Stimulated activated CD4-positive, alpha-beta T cell treated with anti-CD3 and anti-CD28 coated beads, Interleukin-4, amount 100 ng/mL, for 1 hour (primary cell): Measurements from ENCODE around the gene PRKN.

ENCODE experiments used
- DNase-seq: peaks from one replicate; pipeline ENCODE4 v3.0.0-alpha.2; 2020

Gene PRKN

DNA sequence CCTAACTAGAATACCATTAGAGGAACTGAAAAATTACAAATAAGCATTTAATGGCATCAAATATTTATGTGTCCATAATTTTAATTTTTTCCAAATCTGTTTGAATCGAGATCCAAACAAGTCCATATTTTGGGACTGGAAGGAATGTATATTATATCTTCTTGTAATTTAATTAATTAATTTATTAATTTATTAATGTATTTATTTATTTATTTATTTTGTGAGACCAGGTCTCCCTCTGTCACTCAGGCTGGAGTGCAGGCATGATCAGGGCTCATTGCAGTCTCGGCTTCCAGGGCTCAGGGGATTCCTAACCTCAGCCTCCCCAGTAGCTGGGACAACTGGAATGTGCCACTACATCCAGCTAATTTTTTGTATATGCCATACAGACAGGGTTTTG lies 453.6 kb downstream of the PRKN start:
- DNase-seq: no peak

DNA sequence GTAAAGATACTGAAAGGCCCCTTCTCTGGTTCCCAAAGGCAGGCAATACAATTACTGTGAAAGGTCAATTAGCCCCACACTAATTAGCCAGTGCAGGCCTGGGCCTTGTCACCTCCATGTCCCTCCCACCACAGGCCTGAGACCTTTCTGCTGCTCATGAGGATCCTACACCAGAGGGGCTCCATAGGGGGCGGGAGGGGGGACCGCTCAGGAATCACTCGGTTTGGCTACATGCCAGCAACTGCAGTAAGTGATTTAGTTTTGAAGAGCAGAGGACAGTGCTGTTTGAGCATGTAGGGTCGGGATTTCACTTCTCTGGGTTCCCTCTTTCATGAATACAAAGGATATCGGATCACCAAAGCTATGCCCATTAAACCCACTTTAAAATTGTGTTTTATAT lies 455.6 kb downstream of the PRKN start:
- no peak for DNase-seq

GRCh38 chr6:162270966-162271365 lies 456.6 kb downstream of the PRKN start:
- no peak for DNase-seq

DNA sequence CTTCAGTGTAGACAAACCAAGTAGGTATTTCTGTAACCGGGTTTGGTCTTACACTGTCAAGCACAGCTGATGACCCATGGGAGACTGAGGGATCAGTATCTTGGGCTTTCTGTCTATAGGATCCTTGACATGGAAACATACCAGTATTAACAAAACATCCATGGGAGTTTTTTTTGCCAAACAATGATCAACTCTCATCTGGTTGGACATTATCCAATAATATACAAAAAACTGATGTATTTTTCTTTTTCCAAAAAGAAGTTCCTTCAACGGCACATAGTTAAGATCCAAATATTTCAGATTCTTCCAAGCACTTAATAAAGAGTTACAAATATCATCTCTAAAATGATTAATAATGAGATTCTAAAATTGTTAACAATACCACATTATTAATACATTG lies 459.9 kb downstream of the PRKN start:
- DNase-seq: no peak

- DNase-seq: no peak
These were observed 460.4 kb downstream of the PRKN start for GRCh38 chr6:162267126-162267525.

DNA sequence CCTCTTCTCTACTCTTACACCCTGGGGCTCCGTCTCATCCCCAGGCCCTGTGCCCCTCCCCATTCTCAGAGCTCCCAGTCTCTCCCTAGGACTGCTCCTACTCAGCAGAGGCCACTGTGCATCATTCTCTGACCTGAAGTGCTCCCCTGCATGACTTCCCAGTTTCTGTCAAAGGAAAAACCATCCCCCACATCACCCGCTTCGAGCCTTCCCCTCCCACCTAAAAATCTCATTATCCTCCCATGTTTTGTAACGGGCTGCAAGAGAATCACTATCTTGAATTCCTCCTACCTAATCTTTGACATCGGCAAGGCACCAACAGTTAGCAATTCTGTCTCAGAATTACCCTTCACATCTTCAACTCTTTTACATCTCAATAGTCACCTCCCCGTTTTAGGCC lies 463.0 kb downstream of the PRKN start:
- no peak for DNase-seq

- no peak for DNase-seq
These were observed 464.9 kb downstream of the PRKN start for GRCh38 chr6:162262466-162263196.

- DNase-seq: no peak
These were observed 466.0 kb downstream of the PRKN start for GRCh38 chr6:162261598-162261997.

DNA sequence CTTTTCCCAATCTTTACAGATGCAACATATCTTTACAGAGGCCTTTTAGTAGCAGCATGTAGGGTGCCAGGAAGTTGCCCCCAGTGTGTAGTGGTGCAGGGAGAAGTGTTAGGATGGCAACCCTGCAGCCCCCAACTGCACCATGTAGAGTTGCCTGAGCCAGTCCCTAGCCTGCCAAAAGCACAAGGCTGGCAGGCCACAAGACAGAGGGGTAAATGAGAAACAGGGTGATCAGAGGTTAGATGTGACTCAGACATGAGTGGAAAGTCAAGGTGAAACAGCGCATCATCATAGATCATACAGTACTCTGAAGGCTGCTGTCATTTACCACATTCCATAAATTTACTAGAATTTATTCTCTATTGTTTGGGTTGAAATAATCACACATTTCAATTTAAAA lies 467.5 kb downstream of the PRKN start:
- no peak for DNase-seq

DNA sequence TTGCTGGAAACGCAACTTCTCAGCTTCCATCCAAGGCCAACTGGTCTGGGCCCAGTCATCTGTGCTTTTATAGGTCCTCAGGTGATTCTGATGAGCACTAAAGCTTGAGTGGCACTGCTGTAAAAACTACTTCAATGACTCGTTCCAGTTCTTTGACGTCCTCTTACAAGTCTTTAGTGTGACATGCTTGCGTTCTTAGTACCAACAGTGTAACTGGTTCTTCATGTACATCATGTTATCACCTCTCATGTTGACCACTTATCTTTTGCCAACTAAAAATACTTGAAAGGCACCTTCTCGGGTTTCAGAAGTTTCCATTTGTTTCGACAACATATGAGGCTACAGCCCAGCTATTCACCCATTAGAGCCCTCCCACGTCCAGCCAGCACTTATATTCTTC lies 468.9 kb downstream of the PRKN start:
- no peak for DNase-seq

GRCh38 chr6:162256361-162256760 lies 471.2 kb downstream of the PRKN start:
- DNase-seq: no peak

DNA sequence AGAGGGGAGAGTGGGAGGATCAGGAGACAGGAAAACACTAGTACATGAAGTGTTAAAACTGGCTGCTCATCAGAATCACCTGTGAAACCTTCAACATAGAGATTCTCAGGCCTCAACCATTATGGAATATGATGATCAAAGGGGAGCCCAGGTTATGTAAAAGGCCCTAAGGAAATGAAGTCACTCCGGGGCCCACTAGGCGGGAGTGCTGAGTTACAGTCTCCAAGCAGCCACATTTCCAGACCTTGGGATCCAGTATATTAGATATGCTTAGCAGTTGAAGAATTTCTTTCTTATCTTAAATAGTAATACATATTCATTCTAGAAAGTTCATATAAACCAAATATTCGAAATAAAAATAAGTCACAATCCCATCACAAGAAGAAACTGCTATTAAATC lies 476.3 kb downstream of the PRKN start:
- no peak for DNase-seq

DNA sequence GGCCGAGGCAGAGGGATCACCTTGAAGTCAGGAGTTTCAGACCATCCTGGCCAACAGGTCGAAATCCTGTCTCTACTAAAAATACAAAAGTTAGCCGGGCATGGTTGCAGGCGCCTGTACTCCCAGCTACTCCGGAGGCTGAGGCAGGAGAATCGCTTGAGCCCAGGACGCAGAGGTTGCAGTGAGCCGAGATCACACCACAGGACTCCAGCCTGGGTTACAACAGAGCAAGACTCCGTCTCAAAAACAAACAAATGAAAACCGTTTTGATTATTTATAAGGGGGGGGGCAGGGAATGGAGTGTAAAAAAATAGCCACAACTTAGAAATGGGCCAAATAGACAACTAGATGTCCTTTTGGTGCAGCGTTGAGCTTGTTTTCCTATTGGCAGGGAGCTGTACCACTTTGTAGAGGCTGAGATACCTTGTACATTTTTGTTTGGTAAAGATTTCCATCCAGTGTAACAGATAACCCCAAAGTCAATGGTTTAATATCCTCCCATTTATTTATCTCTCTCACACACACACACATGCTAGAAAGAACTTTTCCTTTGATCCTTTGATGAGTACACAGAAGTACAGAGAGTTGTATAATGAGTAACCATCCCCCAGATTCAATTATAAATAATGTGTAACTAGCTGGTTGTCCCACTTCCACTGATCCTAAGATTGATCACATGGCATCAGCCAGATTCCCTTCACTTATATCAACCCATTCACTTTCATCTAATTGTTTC lies 477.5 kb downstream of the PRKN start:
- no peak for DNase-seq

GRCh38 chr6:162245830-162246420 lies 481.6 kb downstream of the PRKN start:
- no peak for DNase-seq

- DNase-seq: no peak
These were observed 483.5 kb downstream of the PRKN start for GRCh38 chr6:162244031-162244430.

- DNase-seq: no peak
These were observed 484.7 kb downstream of the PRKN start for GRCh38 chr6:162242915-162243314.

DNA sequence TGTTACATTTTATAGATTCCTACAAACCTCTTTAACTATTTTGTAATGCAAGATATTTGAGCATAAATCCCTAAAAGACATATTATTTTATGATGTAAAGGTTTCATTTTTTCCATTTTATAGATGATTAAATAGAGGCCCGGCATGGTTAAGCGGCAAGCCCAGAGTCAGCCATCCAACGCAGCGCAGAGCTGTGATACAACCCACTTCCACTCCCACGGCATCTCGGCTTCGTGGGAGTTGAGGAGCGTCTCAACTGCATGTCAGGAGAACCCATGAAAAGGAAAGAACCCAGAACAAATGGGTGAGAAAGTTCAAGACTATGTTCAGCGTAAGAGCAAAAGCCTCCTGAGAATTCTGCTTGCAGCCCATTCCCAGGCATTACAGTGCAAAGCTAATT lies 488.2 kb downstream of the PRKN start:
- DNase-seq: no peak

DNA sequence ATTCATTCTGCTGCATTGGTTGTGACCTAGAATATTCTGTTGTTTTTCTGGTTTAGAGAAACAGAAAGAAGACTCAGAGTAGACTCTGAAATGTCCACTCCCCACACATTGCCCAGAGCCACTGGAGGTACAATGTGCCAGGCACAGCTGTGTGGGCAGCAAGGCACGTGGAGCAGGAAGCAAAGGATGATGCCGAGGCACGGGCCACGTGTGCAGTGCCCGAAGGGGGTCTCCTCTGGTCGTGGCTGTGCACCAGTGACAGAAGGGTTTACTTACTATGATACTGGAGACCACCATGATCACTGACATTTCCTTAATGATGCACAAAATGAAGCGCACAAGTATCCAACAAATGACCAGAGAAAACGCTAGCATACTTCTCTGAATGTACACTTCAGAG lies 488.9 kb downstream of the PRKN start:
- no peak for DNase-seq

- DNase-seq: no peak
These were observed 490.2 kb downstream of the PRKN start for GRCh38 chr6:162237331-162237730.

- no peak for DNase-seq
These were observed 492.9 kb downstream of the PRKN start for GRCh38 chr6:162234631-162235030.

DNA sequence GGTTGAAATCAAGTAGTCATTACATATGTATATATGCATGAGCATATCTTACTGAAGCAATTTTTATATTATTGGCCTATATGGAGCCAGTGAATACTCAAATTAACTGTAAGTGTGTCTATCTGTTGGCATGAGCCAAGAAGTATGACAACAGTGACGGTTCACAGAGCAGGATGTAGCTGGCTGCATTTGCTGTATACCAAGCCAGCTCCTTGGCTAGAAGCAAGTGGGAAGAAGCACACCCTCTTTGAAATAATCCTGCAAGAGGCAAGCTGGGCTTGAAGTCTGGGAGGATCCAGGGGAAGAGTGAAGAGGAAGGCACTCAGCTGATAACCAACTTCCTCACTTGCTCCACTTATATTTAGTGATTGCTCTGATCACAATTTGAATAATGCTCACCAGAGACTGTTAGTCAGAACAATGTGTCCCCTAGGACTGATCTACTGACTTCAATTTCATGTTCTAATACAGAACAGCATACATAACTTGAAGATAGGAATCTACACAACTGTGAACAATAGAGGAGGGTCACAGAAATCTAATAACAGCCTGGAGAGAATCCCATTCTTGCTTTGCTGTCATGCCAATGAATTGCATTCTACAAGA lies 497.3 kb downstream of the PRKN start:
- no peak for DNase-seq

GRCh38 chr6:162229093-162229492 lies 498.5 kb downstream of the PRKN start:
- DNase-seq: no peak

GRCh38 chr6:162226803-162227202 lies 500.8 kb downstream of the PRKN start:
- no peak for DNase-seq

DNA sequence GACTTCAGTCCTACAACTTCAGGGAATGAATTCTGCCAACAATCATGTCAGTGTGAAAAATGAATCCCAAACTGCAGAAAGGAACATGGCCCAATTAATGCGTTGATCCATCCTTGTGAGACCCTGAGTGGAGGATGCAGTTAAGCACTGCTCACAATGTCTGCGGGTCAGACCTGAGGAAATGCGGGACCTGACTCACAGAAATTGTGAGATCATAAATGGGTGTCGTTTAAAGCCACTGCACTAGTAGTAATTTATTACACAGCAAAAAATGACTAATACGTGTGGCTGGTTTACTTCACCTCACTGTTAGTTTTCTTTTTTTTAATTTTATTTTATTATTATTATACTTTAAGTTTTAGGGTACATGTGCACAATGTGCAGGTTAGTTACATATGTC lies 505.0 kb downstream of the PRKN start:
- DNase-seq: no peak
